T-helper 2 cell treated with Interferon-gamma antibody and Interleukin-4, amounts not matched to agents 100 ng/mL and 5 ng/mL, for 36 hours (primary cell): ENCODE data around the gene PTPRM. TPM values are rescaled to one million over a fixed set of nuclear protein-coding genes. Genes with fewer than 3 reads are reported as not detected.

Source experiments
- intact Hi-C: fragments of 100-400 bp; cut with micrococcal nuclease; formaldehyde crosslinking; loops from one replicate; pipeline ENCODE4 v1.15.1; 2023
- total RNA-seq: library from RNA; stranded (reverse); gene quantifications from 2 replicates; pipeline ENCODE4 v1.2.3, GENCODE V29; 2022

The PTPRM gene
- total RNA-seq, 1 donor from 2014 or later, result 6.9 TPM

- intact Hi-C loops, result no loop called here
Observed at GRCh38 chr18:8376113-8376512, 809.0 kb downstream of the PTPRM start.

DNA sequence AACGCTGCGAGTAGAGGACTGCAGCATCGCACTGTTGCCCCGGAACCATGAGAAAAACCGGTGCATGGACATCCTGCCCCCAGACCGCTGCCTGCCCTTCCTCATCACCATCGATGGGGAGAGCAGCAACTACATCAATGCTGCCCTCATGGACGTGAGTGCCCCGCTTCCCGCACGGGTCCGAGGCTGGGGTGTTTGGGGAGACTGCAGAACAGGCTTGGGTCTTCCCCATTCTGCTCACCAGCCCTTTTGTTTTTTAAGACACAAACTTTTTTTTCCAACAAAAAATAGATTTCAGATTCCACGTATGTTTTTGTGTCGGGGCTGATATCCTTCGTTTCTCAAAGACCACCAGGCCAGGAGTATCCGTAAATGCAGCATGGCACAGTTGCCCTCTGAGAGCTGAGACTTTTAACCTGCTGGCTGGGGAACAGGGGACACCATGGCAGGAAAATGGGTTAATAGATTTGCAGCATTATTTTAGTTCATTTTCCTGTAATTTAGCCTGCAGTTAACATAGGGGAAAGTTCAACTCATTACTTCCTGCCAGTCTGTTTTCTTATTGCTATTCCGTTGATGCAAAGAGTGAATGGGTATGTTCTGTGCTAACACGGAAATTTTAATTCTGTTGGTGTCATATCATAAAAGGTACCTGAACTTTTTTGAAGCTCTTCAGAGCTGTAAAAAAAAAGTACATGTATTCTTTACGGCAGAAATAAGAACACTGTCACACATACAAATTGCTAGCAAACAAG, 812.2 kb downstream of the PTPRM start:
- intact Hi-C loops, result no loop called here

- intact Hi-C loops, result no loop called here
Observed at GRCh38 chr18:8380006-8380405, 812.9 kb downstream of the PTPRM start.

- intact Hi-C loops, result no loop called here
Observed at GRCh38 chr18:8380926-8381325, 813.8 kb downstream of the PTPRM start.

DNA sequence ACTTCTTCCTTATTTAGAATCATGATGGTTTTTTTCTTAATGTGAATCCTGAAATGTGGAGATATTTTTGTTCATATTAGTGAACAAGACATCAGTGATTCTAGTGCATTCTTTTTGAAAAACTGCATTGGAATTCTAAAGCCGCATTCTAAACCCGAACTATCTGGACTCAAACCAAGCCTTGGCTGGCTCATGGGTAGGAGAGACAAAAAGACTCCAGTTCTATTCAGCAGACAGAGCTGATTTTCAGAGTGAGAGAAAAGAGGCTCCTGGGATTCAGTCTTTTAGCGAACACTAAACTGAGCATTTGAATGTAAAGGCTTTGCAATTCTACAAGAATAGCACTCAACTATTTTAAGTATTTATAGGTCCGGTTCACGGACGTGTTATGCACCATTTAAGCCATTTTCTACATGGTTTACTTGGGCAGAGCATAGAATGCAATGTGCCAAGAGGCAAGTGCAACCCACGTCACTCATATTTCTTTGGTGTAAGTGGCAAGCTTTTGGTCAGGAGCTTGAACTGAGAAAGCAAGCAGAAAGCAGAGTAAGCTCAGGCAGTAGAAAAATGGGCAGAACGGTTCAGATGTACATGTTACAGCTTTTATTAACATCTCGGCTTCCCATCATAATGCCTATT, 814.8 kb downstream of the PTPRM start:
- intact Hi-C loops, result no loop called here

- intact Hi-C loops, result no loop called here
Observed at GRCh38 chr18:8385400-8385799, 818.3 kb downstream of the PTPRM start.

GRCh38 chr18:8386669-8387380, 819.7 kb downstream of the PTPRM start:
- intact Hi-C loops, result no loop called here

DNA sequence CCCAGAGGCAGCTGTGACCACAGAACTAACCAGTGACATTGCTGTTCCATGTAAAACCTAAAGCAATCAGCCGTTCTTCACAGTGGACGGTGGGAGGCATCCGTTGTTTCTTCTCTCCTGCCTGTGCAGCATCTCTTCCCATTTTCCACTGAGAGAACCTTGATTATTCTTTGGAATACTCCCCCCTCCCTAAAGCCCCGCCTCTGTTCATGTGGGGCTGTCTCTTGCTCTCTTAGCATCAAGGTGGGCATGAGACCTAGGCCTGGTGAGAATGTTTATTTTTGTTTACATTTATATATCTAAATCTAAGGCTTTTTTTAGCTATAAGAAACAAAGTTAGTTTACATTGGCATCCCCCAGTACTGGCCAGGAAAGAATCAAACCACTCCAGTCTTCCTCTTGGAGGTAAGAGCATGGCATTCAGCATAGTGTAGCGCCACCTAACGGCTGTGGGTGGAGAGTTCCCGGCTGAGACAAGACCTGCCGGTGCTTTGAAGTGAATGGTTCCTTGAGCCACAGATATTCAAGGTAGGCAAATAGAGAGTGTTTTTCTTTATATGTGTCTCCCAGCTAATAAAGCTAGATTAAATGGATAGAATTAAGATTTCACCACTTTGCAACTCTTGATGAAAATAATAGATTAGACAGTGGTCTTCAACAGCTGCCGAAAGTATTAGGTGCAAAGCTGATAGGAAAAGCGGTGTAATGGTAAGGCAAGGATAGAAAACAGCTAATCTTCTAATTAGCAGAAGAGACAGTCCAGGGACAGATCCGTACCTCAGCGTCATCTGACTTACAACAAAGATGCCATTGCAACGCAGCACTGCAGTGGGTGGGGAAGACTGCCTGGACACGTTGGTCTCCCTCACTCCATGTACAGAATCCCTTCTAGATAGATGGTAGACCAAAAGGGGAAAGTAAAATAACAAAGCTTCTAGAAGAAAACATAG, 822.5 kb downstream of the PTPRM start:
- intact Hi-C loops, result no loop called here

DNA sequence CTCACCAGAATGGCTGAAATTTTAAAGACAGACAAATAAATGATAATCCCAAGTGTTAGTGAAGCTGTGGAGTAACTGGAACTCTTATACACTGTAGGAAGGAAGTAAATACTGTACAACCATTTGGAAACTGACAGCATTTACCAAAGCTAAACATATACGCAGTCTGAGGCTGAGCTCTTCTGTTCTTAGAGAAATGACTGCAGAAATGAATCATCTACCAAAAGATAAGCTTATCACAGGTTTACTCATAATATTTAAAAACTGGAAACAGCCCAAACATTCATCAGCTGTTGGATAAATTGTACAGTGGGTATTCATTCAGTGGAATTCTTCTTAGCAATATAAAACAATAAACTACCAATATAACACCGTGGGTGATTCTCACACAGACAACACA, 824.0 kb downstream of the PTPRM start:
- intact Hi-C loops, result no loop called here

DNA sequence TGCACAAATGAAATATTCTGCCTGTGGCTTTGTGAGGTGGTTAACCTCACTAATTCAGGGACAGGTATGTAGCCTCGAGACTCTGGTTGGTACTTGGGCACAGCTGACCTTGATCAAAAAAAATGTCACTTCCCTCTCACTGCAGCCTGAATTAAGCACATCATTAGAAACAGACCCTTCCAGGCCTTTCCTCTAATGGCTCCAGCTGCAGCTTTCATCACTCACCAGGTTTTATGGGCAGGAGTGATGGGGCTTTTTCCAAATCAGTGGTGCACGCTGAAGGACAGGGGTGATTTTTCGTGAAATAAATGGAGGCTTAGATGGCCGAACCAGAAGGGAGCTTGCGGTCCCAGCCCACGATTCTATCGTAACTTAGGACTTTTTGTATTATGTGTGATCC, 829.1 kb downstream of the PTPRM start:
- intact Hi-C loops, result no loop called here

GRCh38 chr18:8397034-8397433, 829.9 kb downstream of the PTPRM start:
- intact Hi-C loops, result no loop called here

DNA sequence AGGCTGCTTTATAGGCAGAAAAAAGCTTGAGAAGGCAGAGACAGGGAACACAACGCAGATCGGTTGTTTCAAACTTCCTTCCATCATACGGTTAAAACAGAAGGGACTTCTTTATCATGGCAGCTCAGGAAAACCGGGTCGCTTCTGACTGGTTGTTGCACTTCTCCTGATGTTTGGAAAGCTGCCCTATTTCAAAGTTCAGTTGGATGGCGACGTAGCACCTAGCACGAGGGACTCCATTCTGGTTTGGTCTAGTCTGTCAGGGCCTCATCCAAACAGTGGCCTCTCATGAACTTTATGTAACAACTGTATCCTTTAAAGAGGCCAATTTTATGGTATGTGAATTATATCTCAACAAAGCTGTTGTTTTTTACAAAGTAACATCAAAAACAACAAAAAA, 832.0 kb downstream of the PTPRM start:
- intact Hi-C loops, result no loop called here

DNA sequence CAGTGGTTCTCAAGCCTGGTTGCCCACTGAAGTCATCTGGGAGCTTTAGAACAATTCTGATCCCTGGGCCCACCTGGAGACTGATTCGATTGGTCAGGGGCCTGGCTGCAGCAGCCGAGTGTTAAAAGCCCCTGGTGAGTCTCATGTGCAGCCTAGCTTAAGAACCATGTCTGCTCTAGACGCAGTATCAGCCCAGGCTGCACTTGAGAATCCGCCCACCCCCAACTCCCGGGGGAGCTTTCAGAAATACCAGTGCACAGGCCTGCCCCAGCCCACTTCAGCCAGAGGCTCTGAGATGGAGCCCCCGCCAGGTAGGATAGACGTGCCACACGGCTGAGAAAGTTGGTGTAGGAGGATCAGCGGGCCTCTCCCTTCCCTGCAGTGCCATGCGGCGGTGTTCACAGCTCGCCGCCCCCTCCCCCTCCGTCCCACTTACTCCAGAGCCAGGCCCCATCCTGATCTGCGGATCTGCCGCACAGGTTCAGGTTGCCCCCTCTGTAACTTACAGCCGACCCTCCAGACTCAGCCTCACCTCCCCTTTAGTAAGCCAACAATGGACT, 833.2 kb downstream of the PTPRM start:
- intact Hi-C loops, result no loop called here

- intact Hi-C loops, result no loop called here
Observed at GRCh38 chr18:8400825-8401224, 833.7 kb downstream of the PTPRM start.

DNA sequence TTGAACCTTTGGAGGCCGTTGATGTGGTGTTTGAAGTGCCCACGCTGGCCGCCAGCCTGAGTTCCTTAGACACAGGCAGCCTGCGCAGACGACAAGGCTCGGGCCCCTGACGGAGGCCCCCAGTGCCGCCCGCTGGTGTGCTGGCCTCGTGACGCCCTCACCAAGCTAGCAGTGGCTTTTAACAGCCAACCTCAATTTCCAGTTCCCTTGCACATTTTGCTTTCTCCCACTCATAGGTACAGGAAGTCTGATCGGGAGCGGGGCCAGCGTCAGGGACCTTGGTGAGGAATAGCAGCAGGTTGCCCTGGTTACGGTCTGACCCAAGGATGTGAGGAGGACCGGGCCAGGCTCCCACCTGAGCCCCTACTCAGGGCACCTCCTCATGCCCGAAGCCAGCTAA, 834.5 kb downstream of the PTPRM start:
- intact Hi-C loops, result no loop called here

DNA sequence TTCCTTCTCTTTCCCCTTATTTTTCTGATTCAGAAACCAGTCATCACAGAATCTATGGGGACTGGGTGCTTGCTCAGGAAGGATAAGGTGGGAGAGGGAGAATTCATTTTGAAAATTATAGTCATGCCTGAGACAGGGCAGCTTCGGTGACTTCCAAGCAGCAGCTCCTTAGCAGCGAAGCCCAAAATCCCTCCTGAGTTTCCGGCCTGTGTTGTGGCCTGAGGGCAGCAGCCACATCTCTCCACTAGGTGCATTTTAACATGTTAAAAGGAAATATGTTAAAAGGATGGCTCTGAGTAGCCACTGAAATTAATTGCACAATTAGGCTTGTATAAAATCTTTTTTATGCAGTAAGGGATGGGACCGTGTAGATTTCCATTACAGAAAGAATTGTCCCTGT, 835.1 kb downstream of the PTPRM start:
- intact Hi-C loops, result no loop called here

- intact Hi-C loops, result no loop called here
Observed at GRCh38 chr18:8403713-8404112, 836.6 kb downstream of the PTPRM start.

- intact Hi-C loops, result no loop called here
Observed at GRCh38 chr18:8406186-8406867, 839.2 kb downstream of the PTPRM start.

DNA sequence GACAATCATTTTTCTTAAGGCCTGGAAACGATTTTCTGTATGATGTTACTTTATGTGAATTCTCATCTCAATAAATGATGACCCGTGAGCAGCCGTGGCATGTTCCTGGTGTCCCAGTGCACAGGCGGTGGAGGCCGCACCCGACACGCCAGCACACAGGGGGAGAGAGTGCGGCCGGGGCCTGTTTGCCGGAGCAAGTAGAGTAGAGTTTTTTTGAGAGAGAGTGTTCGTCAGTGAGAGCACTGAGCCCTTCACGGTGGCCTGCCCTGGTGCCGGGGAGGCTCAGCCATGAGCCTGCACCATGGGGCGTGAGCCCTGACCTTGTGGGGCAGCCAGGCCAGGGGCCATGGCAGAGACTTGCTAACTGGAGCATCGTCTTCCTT, 839.7 kb downstream of the PTPRM start:
- intact Hi-C loops, result no loop called here

DNA sequence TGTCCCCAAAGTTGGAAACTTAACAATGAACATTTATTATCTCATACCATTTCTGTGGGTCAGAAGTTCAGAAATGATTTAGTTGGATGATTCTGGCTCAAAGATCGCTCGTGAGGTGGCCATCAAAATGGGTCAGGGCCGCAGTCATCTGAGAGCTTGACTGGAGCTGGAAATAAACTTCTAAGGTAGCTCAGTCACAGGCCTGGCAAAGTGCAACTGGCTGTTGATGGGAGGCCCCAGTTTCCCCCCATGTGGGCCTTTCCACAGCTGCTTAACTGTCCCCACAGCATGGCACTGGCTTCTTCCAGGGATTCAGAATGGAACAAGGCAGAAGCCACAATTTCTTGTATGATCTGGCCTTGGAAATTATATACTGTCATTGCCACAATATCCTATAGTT, 842.0 kb downstream of the PTPRM start:
- intact Hi-C loops, result no loop called here

DNA sequence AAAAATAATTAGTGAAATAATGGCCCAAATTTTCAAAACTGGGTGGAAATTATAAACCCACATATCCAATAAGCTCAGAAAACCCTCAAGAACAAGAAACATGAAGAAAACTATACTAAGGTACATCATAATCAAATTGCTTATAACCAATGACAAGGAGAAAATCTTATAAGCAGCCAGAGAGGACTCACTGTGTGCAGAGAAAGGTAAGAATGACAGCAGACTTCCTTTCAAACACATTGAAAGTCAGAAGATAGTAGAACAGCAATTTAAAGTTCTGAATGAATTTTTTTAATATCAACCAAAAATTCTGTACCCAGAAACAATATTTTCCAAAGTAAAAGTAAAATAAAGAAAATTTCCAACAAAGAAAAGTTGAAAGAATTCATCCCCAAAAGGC, 844.4 kb downstream of the PTPRM start:
- intact Hi-C loops, result no loop called here
